Measurements from ENCODE around the gene C1RL.

The C1RL gene, protein sequence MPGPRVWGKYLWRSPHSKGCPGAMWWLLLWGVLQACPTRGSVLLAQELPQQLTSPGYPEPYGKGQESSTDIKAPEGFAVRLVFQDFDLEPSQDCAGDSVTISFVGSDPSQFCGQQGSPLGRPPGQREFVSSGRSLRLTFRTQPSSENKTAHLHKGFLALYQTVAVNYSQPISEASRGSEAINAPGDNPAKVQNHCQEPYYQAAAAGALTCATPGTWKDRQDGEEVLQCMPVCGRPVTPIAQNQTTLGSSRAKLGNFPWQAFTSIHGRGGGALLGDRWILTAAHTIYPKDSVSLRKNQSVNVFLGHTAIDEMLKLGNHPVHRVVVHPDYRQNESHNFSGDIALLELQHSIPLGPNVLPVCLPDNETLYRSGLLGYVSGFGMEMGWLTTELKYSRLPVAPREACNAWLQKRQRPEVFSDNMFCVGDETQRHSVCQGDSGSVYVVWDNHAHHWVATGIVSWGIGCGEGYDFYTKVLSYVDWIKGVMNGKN

DNA sequence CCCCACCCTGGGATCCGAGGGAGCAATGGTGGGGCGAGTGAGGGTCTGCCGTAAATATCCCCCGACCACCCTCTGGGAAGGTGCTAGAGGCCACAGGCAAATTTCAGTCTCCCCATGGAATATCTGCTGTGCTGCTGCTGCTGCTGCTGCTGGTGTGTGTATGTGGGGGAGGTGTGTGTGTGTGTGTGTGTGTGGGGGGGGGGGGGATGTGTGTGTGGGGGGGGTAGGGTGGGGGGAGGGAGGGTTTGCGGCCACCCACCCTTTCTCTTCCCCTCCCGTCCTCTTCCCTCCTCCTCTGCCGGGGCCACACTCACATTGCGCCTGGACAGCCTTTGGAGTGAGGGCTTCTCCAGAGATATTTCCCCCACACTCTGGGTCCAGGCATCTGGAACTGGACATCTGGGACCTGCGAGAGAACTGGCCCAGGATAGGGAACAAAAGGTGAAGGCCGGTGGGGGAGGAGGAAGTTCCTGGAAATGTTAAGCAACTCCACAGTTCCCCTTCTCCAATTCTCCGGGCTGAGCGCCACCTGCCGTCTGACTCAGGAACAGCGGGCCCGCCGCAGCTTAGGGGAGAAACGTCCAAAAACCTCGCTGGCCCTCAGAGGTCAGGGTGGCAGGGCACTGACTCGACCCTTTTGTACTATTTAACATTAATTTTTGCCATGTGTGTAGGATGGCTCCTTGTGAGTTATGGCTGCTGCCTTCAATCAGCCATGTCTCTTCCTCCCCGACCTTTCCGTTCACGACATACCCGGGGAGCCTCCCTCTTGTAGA, at the start of gene C1RL:
Gene C1RL, minus strand, starts transcription at position 419 of the 776 bp plus-strand sequence. Its CDS starts 34 bp downstream, at position 385.
- peak; percentile 90 for DNase-seq

- DNase-seq: no peak
Observed at GRCh38 chr12:7157391-7157790, 48.4 kb upstream of the C1RL start.

DNA sequence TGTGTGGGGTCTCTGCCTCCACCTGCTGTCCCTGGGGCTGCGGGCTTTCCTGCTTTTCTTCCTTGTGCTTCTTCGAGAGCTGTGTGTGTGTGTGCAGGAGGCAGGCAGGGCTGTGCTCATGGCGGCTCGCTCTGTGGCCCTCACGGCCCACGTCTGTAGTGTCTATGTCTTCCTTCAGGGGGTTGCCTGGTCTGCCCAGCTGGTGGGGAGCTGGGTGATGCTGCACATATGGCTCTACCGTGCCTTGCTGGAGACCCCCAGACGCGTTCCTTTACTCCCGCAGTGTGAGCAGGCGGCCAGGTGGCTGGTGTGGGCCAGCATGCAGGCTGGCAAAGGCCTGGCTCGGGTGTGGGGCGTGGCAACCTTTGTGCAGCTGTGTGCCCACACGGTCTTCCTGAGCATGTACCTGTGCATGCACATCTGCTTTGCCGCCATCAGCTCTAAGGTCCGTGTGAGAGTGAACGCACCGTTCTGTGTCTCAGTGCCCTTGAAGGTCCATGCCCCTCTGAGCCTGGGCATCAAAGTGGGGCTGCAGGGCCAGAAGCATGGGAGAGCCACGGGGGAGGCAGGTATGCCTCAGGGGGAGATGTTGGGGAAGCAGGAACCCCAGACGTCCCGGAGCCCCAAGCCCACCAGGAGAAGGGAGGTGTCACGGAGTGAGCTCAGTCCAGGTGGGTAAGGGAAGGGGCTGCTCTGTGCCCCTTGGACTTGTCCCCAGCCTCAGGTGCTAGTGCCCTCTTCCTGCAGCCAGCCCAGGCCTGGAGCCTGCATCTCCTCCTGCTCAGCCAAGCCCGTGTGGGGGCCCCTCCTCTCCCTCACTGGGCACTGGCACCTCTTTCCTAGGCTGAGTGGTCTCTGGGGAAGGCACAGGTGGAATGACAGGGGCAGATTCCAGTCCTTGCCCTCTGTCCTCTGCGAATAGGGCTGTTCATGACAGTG, 47.5 kb upstream of the C1RL start:
- DNase-seq: no peak

GRCh38 chr12:7155471-7156034, 46.5 kb upstream of the C1RL start:
- DNase-seq: no peak

- DNase-seq: no peak
Observed at GRCh38 chr12:7154901-7155470, 46.0 kb upstream of the C1RL start.

GRCh38 chr12:7154042-7154441, 45.0 kb upstream of the C1RL start:
- no peak for DNase-seq

- DNase-seq: no peak
Observed at GRCh38 chr12:7152818-7153217, 43.8 kb upstream of the C1RL start.

DNA sequence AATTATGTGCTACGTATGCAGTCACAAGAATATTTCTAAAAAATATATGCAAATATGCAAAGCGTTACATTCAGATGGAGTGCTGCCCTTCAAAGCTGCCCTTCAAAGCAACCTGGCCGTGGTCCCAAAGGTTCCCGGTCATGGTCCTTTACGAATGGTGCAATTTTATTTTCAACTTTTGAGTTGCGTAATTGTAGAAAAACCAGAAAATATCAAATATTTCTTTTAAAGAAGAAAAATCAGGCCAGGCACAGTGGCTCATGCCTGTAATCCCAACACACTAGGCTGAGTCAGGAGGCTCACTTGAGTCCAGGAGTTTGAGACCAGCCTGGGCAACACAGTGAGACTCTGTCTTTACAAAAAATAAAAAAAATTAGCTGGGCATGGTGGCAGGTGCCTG, 42.5 kb upstream of the C1RL start:
- DNase-seq: no peak

GRCh38 chr12:7150841-7151240, 41.8 kb upstream of the C1RL start:
- no peak for DNase-seq

DNA sequence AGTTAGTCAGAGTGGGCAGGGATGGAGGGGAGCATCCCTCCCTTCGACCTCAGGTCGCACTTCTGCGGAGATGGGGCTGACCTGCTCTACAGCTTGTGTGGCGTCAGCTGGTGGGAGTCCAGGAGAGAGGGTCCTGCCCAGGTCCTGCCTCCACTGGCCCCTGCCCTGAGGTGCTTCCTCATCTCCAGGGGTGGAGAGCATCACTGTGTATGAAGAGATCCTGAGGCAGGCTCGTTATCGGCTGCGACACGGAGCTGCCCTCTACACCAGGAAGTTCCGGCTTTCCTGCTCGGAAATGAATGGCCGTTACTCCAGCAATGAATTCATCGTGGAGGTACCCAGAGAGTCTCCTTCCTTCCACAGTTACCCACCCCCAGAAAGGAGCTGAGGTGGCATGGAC, 41.3 kb upstream of the C1RL start:
- DNase-seq: no peak

- DNase-seq: no peak
Observed at GRCh38 chr12:7146906-7147305, 37.9 kb upstream of the C1RL start.

- no peak for DNase-seq
Observed at GRCh38 chr12:7146228-7146627, 37.2 kb upstream of the C1RL start.

DNA sequence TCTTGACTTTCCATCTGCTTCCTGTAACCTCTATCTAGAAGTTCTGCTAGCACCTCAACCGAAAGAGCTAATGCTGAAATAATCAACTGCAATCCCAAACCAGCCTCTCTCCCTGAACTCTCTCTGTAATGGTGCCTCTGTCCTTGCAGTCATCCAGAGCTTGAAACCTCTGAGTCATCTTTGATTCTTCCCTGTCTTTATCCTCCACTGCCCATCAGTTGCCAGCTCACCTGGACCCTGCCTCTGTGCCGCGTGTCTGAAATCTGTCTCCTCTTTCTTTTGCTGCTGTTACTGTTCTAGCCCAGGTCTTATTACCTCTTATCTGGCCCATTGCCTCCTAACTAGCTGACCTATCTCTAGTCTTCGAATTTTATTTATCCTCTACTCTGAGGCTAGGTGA, 36.7 kb upstream of the C1RL start:
- no peak for DNase-seq

DNA sequence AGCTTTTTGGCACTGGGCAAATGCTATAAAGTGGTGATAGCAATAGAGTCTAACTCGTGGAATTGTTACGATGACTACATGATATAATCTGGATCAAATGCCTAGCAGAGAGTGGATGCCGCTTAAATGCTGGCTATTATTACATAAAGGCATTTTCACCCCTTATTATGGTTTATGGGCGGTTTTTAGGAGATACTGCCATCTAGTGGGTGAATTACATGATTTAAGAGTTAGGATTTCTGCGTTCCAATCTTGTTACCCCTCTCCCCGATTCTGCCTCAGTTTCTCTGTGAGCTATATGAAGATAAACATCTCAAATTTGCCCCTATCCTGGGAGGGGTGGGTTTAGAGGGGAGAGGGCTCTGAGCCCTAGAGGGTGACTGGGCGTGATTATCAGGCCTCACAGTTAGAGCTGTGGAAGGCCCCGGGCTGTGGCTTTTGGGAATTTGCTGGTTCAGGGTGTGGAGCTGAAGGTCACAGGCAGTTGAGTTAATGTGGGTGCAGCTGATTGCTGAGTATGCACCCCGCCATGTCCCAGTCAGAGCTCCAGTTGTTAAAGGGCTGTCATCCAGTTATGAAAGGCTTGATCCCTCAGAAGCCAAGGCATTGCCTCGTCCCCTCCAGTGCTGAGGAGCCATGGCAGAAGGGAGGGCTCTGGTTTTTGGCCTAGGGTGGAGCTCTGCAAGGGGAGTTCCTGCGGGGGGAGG, 35.6 kb upstream of the C1RL start:
- DNase-seq: no peak

DNA sequence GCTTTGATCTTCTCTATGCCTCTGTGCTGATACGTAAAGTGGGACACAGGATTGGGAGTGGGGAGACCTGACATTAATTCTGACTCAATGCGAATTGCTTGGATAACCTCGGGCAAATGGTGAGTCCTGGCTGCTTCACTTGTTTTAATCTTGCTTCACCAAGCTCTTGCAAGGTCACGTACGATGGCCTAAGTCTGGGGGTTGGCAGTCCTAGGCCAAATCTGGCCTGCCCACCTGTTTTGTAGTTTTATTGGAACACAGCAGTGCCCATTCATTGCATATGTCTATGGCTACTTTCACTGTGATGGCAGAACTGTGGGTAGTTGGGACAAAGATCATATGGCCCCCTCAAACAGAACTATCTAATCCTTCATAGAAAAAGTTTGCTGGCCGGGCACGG, 34.5 kb upstream of the C1RL start:
- DNase-seq: no peak

- DNase-seq: no peak
Observed at GRCh38 chr12:7142809-7143465, 33.9 kb upstream of the C1RL start.

- DNase-seq: peak; percentile 74
Observed at GRCh38 chr12:7142056-7142644, 33.1 kb upstream of the C1RL start.

DNA sequence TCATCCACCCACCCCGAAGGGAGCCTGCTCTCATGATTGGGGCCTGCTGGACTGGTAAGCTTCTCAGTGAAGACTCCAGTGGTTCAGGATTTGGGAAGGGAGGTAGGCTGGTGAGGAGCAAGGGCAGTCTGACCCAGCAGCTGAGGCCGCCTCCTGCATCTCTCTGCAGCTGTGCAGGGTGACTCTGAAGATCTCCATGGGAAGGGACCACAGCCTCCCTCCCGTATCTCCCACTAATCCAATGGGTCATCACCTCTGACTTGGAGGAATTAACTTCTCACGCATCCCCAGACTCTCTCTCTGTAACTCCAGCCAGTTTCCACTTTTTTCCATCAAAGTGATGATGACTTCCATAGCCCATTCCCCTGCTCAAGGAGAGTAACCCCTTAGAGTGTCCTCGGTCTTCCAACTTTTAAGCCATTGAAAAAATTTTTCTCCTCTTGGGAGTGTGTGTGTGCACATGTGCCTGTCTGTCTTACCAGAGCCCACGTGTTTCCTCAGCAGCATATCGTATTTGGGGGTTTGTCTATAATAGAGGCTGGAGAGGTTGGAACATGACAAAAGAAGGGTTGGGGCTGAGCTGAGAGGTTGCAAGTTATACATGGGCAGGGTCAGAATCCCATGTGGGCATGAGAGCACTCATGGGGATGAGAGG, 32.5 kb upstream of the C1RL start:
- no peak for DNase-seq

DNA sequence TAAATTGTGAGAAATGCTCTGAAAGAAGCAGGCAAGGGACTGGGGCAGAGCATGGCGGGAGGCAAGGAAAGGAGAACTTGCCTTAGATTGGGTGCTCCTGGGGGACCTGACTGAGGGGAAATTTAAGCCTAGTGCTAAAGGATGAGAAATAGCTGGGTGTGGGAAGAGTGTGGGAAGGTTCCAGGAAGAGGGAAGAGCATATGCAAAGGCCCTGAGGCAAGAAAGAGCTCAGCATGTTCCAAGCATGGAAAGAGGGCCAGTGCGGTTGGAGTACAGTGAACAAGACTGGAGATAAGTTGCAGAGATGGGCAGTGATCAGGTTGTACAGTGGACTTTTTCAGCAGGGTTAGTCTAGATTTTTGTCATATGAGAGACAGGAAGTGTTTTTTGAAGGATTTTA, 30.2 kb upstream of the C1RL start:
- DNase-seq: no peak

GRCh38 chr12:7137908-7138307, 28.9 kb upstream of the C1RL start:
- DNase-seq: no peak
